Thymus (tissue), 11 donors: ENCODE results near the gene PDE1A. TPM values are rescaled to one million over a fixed set of nuclear protein-coding genes. Genes with fewer than 3 reads are reported as not detected.

ENCODE experiments used
- DNase-seq, 9 donors: peaks; one replicate each; pipeline ENCODE4 v3.0.0-alpha.2; 2013; ENCODE audit warnings: low spot score in 9 of 9, low read depth in 6 of 9, missing footprints in 1 of 9
- H3K27ac ChIP-seq, 2 donors: one replicate each; pipeline ENCODE4 v1.5.1; 2013; ENCODE audit warnings: control low read depth in 1 of 2, low read depth in 1 of 2, low read length in 1 of 2, mild to moderate bottlenecking in 1 of 2, moderate library complexity in 1 of 2
- H3K27me3 ChIP-seq, 2 donors: one replicate each; pipeline ENCODE4 v1.5.1; 2013; ENCODE audit warnings: low read length in 1 of 2; ENCODE audit not compliant: control insufficient read depth in 2 of 2, insufficient read depth in 1 of 2
- H3K36me3 ChIP-seq, 2 donors: one replicate each; pipeline ENCODE4 v1.5.1; 2013; ENCODE audit warnings: low read length in 1 of 2, mild to moderate bottlenecking in 1 of 2, moderate library complexity in 1 of 2; ENCODE audit not compliant: control insufficient read depth in 2 of 2, insufficient read depth in 2 of 2
- H3K4me1 ChIP-seq, 2 donors: one replicate each; pipeline ENCODE4 v1.5.1; 2013; ENCODE audit warnings: low read length in 2 of 2; ENCODE audit not compliant: control insufficient read depth in 2 of 2, insufficient read depth in 2 of 2
- H3K4me3 ChIP-seq, 2 donors: one replicate each; pipeline ENCODE4 v1.5.1; 2013; ENCODE audit warnings: low read length in 2 of 2, control low read depth in 1 of 2, mild to moderate bottlenecking in 1 of 2
- H3K9me3 ChIP-seq, 2 donors: one replicate each; pipeline ENCODE4 v1.5.1; 2013; ENCODE audit warnings: low read length in 1 of 2, mild to moderate bottlenecking in 1 of 2; ENCODE audit not compliant: control insufficient read depth in 2 of 2, insufficient read depth in 1 of 2
- WGBS: extraction: QIAGEN DNeasy Blood & Tissue Kit; methylation state at CpG from one replicate; pipeline ENCODE4 v1.1.7; 2013; 5-methylcytosine and 5-hydroxymethylcytosine counted together
- polyA plus RNA-seq: library from polyadenylated mRNA; stranded (reverse); fragments of 200-250 nt; gene quantifications from one replicate; pipeline ENCODE4 v1.2.3, GENCODE V29; 2013
- total RNA-seq: library from RNA; stranded (reverse); fragments of 120-200 nt; gene quantifications from one replicate; pipeline ENCODE4 v1.2.4, GENCODE V29; 2013
- donor health status: healthy.

PDE1A gene
- total and polyA plus RNA-seq, 2 donors = 7.7 to 13.0 TPM

GRCh38 chr2:182368996-182369395, 57.8 kb downstream of the PDE1A start:
- Histone ChIP-seq H3K4me1 (no peaks in the 10 kb centered on the region), H3K36me3 (no peaks in the 10 kb centered on the region), H3K9me3 (no peaks in the 10 kb centered on the region), H3K27ac (no peak overlapping the region), H3K27me3 (no peaks in the 10 kb centered on the region), H3K4me3 (no peak overlapping the region)
- 93% methylated on average over 3 of the region's 3 CpGs for WGBS
- no peak for DNase-seq

- DNase-seq = no peak
- H3K9me3 ChIP-seq = no peaks in the 10 kb centered on the region
- no peak overlapping the region for H3K27ac ChIP-seq
- H3K36me3 ChIP-seq = no peaks in the 10 kb centered on the region
- no peak overlapping the region for H3K4me3 ChIP-seq
- H3K4me1 ChIP-seq = no peaks in the 10 kb centered on the region
- H3K27me3 ChIP-seq = no peaks in the 10 kb centered on the region
Observed at GRCh38 chr2:182368446-182368845, 58.4 kb downstream of the PDE1A start.

GRCh38 chr2:182367401-182367800, 59.4 kb downstream of the PDE1A start:
- H3K4me3 ChIP-seq = no peak overlapping the region
- H3K27ac ChIP-seq = no peak overlapping the region
- H3K9me3 ChIP-seq = no peaks in the 10 kb centered on the region
- no peaks in the 10 kb centered on the region for H3K27me3 ChIP-seq
- no peak for DNase-seq
- H3K36me3 ChIP-seq = no peaks in the 10 kb centered on the region
- H3K4me1 ChIP-seq = no peaks in the 10 kb centered on the region
- WGBS = 98% methylated on average over 2 of the region's 2 CpGs

- DNase-seq = no peak
- WGBS = 91% methylated on average over 4 of the region's 4 CpGs
- no peaks in the 10 kb centered on the region for H3K36me3 ChIP-seq
- no peaks in the 10 kb centered on the region for H3K9me3 ChIP-seq
- H3K27me3 ChIP-seq = no peaks in the 10 kb centered on the region
- H3K4me1 ChIP-seq = no peaks in the 10 kb centered on the region
- H3K27ac ChIP-seq = no peak overlapping the region
- H3K4me3 ChIP-seq = no peak overlapping the region
Observed at GRCh38 chr2:182366628-182367027, 60.2 kb downstream of the PDE1A start.

GRCh38 chr2:182365855-182366254, 61.0 kb downstream of the PDE1A start:
- no peak for DNase-seq
- Histone ChIP-seq H3K36me3 (no peaks in the 10 kb centered on the region), H3K9me3 (no peaks in the 10 kb centered on the region), H3K27me3 (no peaks in the 10 kb centered on the region), H3K4me3 (no peak overlapping the region), H3K27ac (no peak overlapping the region), H3K4me1 (no peaks in the 10 kb centered on the region)
- WGBS = 88% methylated on average over 3 of the region's 3 CpGs

- H3K27ac ChIP-seq = no peak overlapping the region
- 94% methylated on average over 1 of the region's 1 CpG for WGBS
- DNase-seq = no peak
- H3K9me3 ChIP-seq = no peaks in the 10 kb centered on the region
- H3K4me3 ChIP-seq = no peak overlapping the region
- H3K36me3 ChIP-seq = no peaks in the 10 kb centered on the region
- H3K27me3 ChIP-seq = no peaks in the 10 kb centered on the region
- H3K4me1 ChIP-seq = no peaks in the 10 kb centered on the region
Observed at GRCh38 chr2:182361477-182361876, 65.4 kb downstream of the PDE1A start.

GRCh38 chr2:182360663-182361260, 66.1 kb downstream of the PDE1A start:
- Histone ChIP-seq H3K27me3 (no peaks in the 10 kb centered on the region), H3K4me3 (no peak overlapping the region), H3K27ac (no peak overlapping the region), H3K4me1 (no peaks in the 10 kb centered on the region), H3K9me3 (no peaks in the 10 kb centered on the region), H3K36me3 (no peaks in the 10 kb centered on the region)
- no peak for DNase-seq
- WGBS = 97% methylated on average over 2 of the region's 2 CpGs

- H3K4me3 ChIP-seq = no peak overlapping the region
- DNase-seq = no peak
- no peaks in the 10 kb centered on the region for H3K27me3 ChIP-seq
- no peaks in the 10 kb centered on the region for H3K4me1 ChIP-seq
- no peaks in the 10 kb centered on the region for H3K9me3 ChIP-seq
- no peak overlapping the region for H3K27ac ChIP-seq
- H3K36me3 ChIP-seq = no peaks in the 10 kb centered on the region
- WGBS = 90% methylated on average over 10 of the region's 10 CpGs
Observed at GRCh38 chr2:182359990-182360662, 66.7 kb downstream of the PDE1A start.

GRCh38 chr2:182359027-182359989, 67.5 kb downstream of the PDE1A start:
- 90% methylated on average over 8 of the region's 8 CpGs for WGBS
- DNase-seq = no peak
- no peak overlapping the region for H3K27ac ChIP-seq
- no peaks in the 10 kb centered on the region for H3K27me3 ChIP-seq
- H3K4me1 ChIP-seq = no peaks in the 10 kb centered on the region
- H3K9me3 ChIP-seq = no peaks in the 10 kb centered on the region
- H3K36me3 ChIP-seq = no peaks in the 10 kb centered on the region
- H3K4me3 ChIP-seq = no peak overlapping the region
